ELF-1 (cell line): Measurements from ENCODE around the gene ZNF547.

Experiments
- DNase-seq: peaks from one replicate; pipeline ENCODE4 v3.0.0-alpha.2; 2016; ENCODE audit warnings: low read depth, low spot score

Gene ZNF547

DNA sequence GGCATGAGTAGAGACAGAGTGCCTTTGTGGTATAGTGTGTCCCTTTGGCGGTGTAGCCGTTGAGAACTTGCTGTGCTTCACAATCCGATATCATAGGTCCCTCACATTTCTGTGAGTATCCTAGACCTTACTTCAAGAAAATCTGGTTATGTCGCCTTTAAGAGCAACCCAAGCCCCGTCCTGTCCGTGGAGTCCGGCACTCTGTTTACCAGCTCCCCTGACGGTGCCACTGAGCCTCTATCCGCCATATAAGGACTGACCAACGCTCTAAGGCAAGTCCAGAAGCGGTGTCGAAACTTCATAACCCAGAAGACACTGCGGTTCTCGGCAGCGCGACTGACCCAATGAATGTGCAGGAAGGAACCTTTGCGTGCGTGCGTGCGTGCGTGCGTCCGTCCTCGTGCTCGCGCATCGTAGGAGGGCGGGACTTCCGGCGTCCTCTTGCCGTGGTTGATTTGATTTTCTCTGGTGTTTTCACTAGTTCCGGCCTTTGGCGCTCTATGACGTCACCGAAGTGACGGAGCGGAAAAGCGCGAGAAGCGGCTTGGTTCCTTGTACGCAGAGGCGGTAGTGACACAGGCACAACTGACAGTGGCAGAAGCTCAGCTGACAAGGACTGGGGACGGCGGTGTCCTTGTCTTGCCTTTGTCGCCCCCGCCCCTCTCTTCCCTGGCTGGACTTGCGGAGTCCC is at the start of gene ZNF547, which contains the start of gene TRAPPC2B:
Gene ZNF547 (plus strand): TSS at position 555 of the 691 bp plus-strand sequence. CDS start 5,005 bp downstream, outside the sequence.
Gene TRAPPC2B (plus strand): TSS at position 555 of the 691 bp plus-strand sequence. CDS start 1,283 bp downstream, outside the sequence.
- DNase-seq, result peak; percentile 100

DNA sequence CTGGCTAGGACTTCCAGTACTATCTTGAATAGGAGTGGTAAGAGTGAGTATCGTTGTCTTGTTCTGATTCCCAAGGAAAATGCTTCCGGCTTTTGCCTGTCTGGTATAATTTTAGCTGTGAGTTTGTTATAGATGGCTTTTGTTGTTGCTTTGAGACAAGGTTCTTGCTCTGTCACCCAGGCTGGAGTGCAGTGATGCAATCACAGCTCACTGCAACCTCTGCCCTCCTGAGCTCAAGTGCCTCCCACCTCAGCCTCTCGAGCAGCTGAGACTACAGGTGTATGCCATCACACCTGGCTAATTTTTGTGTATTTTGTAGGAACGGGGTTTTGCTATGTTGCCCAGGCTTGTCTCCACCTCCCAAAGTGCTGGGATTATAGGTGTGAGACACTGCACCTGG is 49.2 kb upstream of the ZNF547 start:
- DNase-seq, result no peak

DNA sequence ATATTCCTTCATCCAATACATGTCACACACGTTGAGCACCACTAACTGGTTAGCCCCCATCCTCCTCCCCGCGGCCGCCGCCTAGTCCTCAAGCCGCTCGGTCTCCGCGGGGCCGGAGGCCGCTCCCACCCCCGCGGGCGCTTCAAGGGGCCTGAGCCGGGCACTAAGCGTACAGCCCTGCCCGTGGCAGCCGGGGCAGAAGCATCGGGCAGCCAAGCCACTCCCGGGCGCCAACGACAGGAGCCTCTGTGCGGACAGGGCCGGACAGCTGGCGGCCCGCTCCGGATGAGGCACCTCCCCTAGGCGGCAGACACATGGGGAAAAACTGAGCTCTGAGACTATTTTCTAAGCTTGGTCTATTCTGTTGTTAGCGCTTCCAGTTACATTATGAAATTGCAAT is 45.8 kb upstream of the ZNF547 start:
- peak; percentile 43 for DNase-seq

DNA sequence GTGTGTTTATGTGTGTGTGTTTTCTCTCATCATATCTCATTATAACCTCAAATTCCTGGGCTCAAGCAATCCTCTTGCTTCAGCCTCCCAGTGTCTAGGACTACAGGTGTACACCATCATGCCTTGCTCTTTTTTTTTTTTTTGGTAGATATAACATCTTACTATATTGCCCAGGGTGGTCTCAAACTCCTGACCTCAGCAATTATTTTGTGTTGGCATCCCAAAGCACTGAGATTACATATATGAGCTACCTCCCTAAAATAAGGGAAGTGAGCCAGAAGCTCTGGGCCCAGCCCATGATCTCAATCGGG is 43.5 kb upstream of the ZNF547 start:
- DNase-seq, result no peak

DNA sequence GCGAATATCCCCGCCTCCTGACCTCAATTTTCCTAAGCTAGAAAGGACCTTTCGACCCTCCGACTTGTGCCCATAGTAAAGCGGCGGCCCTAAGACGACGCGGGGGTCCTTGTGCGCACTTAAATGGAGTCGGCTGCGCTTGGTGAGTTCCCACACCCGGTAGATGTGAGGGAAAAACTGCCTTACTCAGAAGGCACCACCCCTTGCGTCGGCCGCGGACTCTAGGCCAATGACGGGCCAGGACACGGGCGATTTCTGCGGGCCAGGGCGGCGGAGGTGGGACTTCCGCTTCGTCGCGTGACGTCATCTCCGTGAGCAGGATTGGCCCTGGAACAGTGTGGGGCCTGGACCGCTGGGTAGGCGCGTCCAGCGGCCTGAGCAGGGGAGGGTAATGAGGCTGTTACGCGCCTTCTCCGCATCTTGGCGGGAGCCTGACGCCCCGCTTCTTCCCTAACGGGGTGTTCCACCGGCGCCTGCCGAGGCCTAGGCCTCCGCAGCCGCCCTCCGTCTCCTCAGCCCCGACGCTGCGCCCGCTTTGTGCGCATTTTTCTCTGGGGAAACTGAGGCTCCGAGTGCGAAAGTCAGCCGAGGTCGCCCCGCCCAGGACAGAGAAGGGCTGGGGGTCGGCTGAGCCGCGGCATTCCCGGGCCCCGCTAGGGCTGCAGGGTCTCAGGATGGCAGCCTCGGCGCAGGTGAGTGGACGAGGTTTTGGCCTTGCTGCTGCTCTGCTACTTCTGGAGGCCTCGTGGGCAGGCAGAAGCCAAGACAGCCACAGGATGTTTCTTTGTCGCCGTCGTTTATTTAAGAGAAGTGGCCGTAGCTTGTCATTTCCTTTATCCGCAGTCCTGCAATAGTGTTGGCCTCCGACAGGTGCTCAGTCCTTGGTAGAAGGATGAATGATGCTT is 42.9 kb upstream of the ZNF547 start, which contains the start of gene ZNF543:
Gene ZNF543 (plus strand): TSS at position 293 of the 905 bp plus-strand sequence. CDS start 382 bp downstream, at position 675.
- DNase-seq, result peak; percentile 98

DNA sequence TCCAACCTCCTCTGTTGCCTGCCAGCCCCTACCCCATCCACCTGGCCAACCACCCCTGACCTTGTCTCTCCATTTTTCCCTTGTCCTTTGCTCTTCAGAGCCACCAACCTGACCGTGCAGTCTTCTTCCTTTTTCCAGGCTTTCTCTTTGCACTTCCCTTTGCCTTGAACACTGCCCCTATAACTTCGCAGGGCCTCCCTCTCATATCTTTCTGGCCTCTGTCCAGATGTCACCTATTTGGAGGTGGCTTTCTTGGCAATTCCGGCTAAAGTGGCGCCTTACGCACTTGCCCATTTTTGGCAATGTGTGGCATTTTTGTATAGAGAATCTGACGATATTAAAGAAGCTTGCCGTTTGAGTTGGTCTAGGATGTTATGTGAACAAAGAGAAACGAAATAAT is 42.2 kb upstream of the ZNF547 start:
- DNase-seq, result no peak

DNA sequence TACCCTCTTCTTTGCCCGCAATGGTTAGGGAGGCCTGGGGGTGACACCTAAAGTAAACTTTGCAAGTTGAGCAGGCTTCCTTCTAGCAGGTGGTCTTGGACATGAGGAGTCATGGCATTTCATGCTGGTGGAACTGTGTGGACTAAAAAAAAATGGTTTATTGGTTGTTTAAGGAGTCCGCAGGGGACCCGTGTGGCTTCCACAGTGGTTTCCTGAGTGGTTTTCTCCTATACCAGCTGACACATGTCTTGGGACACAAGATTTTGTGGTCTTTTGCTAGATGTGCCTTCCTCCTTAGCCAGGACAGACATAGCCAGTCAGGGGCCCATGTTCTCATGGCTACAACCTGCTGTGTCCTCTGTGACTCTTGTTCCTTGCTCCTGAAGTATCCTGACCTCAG is 41.6 kb upstream of the ZNF547 start:
- DNase-seq, result no peak

DNA sequence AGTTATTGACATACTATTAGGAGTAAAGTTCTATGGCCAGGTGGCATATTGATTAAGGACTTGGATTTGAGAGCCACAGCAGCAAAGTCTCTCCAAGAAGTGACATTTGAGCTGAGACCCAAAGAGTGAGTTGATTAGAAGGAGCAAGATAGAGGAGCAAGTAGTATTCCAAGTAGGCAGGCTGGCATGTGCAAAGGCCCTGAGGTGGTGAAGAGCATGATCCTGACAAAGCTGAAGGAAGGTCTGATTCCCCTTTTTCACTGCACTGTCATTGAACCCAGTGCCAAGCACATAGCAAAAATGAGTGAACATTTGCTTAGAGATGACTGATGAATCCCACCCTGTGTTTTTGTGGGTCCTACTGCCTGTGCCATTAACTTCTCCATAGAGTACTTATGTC is 38.4 kb upstream of the ZNF547 start:
- DNase-seq, result no peak

DNA sequence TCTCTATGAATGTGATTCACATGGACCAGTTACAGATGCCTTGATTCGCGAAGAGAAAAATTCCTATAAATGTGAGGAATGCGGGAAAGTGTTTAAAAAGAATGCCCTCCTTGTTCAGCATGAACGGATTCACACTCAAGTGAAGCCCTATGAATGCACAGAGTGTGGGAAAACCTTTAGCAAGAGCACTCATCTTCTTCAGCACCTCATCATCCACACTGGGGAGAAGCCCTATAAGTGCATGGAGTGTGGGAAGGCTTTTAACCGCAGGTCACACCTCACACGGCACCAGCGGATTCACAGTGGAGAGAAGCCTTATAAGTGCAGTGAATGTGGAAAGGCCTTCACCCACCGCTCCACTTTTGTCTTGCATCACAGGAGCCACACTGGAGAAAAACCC is 35.4 kb upstream of the ZNF547 start:
- no peak for DNase-seq

DNA sequence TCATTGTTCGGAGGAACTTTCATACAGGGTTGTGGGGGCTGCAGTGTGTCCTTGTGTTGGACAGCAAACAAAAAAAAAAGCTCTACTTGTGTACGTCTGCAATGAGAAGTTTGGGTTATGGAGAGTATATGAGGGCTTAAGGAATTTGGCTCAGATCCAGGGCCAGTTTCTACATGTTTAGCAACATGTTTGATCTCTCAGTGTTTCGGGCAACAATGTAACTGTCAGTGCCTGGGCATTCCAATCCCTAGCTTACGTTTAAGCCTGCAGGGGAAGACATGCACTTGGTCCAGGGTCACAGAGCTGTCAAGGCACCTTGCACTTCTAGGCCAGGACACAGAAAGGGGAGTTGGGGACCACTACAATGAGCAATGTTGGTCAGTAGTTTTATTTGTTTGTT is 29.2 kb upstream of the ZNF547 start:
- no peak for DNase-seq

DNA sequence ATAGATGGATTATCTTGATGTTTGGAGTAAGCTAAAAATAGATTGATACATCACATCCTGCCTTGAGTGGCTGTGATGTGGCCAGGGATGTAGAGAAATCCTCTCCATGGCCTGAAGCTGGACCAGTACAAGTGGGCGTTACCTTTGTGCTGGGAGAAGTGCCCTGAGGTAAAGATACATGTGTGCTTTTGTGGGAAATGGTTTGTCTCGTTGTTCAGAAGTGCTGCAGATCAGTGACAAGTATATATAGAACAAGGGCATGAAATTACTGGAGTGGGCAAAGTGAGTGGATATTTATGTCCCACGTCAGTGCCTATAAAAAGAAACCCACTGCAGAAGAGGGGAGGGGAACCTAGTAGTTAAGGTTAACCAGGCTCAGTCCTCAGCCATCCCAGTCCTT is 24.5 kb upstream of the ZNF547 start:
- DNase-seq, result no peak

DNA sequence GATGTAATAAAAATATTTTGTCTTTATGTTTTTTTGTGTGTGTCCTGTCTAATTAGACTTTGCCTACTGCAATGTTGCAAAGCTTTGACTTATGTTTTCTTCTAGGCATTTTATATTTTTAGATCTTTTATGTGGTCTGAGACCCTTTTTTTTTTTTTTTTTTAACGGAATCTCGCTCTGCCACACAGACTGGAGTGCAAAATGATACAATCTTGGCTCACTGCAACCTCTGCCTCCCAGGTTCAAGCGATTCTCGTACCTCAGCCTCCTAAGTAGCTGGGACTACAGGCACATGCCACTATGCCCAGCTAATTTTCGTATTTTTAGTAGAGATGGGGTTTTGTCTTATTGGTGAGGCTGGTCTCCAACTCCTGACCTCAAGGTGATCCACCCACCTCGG is 20.8 kb upstream of the ZNF547 start:
- no peak for DNase-seq

DNA sequence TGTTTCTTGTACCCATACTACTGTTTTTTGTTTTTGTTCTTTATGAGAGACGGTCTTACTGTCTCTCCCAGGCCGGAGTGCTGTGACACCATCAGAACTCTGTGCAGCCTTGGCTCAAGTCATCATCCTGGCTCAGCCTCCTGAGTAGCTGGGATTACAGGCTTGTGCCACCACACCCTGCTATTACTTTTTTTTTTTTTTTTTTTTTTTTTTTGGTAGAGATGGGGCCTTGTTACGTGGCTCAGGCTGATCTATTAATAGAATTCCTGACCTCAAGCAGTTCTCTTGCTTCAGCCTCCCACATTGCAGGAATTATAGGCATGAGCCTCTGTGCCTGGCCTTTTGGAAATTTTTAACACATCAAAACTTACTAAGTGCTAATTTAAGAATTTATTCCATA is 15.2 kb upstream of the ZNF547 start:
- DNase-seq, result no peak

DNA sequence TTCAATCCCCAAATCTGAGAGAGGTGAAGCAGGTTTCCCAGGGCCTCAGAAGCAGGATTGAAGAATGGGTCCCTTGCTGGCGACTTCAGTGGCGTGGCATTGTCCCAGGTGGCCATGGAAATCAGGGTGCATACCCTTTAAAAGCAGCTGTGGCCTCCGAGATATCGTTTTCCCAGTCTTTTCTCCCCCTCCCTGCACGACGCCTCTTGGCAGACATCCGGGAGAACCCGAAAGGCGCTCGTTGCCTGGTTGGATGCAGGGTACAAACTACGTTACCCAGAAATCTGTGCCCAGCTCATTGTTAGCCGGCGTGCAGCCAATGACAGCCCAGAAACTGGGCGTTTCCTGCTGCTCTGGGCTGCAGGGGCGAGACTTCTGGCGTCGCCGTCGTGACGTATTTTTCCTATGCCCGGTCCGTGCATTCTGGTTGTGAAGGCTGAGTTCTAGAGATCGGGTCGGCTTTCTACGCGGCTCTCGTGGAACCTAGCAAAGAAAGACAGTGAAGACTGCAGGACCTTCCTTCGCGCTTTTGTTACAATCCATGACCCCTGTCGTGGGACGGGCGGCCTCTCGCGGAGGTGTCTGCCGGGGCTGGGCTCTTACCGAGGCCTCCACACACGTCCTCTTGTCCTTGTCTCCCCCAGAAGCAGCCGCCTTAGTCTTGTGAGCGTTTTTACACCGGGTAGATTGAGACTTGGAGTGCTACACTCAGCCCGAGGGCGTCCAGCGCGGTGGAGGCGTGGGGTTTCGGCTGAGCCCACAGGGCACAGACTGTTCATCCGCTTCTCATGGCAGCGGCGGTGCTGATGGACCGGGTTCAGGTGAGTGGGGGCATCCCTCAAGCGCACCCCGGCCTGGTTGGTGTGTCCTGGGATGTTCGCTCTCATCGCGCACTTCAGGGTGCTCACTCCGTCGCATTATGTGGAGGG is 12.2 kb upstream of the ZNF547 start, which contains the start of gene ZNF304:
Gene ZNF304 (plus strand): TSS at position 395 of the 929 bp plus-strand sequence. CDS start 394 bp downstream, at position 789.
- DNase-seq, result peak; percentile 95

DNA sequence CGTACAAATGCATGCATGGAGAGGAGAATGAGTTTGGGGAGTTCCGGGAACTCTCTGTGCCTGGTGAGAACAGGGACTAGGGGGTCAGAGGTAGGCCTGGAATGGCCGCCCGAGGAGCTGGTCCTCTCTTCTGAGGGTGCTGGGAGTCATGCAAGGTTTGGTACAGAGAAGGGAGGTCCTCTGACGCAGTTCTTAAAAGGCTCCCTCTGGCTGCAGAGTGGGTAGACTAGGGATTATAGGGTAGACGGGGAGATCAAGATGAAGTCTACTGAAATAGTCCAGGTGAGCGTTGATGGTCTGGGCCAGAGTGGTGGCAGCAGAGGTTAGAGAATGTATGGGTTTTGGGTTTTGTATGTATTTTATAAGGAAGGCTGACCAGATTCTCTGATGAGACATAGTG is 11.5 kb upstream of the ZNF547 start:
- DNase-seq, result peak; percentile 13

DNA sequence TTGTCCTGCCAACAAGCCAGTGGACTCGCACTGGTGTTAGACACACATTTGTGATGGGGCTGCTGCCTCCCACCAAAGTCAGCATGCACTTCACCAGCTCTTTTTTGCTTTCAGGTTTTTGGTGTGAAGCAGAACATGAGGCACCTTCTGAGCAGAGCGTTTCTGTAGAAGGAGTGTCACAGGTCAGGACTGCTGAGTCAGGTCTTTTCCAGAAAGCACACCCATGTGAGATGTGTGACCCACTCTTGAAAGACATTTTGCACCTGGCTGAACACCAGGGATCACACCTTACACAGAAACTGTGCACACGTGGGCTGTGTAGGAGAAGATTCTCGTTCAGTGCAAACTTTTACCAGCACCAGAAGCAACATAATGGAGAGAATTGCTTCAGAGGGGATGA is 7.4 kb upstream of the ZNF547 start:
- no peak for DNase-seq

DNA sequence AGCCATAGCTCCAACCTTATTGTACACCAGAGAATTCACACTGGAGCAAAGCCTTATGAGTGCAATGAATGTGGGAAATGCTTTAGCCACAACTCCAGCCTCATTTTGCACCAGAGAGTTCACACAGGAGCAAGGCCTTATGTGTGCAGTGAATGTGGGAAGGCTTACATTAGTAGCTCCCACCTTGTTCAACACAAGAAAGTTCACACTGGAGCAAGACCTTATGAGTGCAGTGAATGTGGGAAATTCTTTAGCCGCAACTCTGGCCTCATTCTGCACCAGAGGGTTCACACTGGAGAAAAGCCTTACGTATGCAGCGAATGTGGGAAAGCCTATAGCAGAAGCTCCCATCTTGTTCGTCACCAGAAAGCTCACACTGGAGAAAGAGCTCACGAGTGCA is 5.9 kb upstream of the ZNF547 start:
- DNase-seq, result no peak

DNA sequence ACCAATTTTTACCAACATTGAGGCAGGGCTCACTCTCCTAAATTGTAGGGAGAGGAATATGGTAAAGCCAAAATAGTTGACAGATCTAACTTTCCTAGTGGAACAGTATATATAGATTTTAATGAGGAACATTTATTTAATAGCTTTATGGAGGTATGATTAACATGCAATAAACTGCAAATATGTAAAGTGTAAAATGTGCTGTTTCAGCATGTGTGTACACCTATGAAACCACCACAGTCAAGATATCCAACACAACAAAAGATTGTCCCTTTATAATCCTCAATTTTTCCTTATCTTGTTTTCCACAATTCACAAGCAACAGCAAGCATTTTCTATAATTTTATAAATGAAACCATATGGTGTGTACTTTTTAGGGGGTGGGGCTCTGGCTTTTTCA is 4.1 kb upstream of the ZNF547 start:
- no peak for DNase-seq

DNA sequence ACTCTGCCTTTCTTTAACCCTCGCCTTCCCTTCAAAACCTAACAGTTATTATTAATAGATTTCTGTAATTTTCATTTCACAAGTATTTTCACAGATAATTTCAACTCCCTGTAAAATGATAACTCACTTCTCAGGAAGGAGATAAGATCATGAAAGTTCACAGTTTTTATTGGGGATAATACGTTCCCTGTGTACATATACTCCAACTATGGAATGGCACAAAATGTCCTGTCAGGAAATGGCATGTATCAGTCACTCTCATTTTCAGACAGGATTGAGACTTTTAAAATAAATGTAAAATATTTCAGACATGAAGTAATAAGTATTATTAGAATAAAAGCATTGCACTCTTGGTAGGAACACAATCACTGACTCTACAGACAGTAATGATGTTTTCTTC is 932 bp upstream of the ZNF547 start:
- no peak for DNase-seq

DNA sequence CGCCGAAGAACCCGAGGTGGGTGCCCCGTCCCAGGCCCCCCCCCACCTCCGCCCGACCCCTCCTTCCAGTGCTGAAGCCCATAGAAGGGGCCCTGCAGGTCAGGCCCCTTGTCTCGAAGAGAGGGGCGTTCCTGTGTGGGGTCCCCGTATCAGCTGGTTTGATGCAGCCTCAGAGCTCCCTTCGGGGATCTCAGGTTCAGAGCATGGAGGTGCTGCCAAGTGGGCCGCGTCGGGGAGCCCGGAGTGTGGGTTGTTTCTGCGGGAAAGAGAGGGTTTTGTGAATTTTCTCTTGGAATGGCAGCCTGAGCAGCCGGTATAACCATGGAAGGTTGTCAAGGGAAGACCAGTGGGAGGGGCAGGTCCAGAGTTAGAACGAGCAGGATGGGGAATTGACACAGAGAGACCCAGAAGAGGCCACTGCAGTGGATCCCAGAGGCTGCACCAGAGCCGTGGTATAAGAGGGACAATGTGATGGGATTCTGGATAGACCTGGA is 384 bp downstream of the ZNF547 start:
- DNase-seq, result peak; percentile 16

DNA sequence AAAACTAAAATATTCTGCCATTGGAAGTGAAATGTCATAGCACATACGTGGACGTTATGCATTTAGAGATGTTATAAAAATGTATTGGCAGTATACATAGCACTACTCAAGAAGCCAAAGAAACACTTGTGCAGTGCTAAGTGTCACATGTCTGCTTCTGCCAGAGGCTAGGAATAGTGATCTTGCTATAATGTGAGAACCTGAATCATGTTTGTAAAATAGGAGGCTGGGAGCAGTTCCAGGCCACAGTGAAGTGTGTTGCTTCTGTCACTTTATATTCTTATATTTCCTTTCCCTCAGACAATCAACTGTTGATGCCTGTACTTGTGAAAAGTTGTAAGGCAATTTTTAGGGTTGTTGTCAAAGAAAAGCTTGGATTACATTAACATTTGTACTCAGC is 3.4 kb downstream of the ZNF547 start:
- no peak for DNase-seq
